HEK293T (cell line): Measurements from ENCODE around the gene BCL7A.
A peak's percentile ranks its signal among the peaks of the same experiment; 100 is the strongest.

Source experiments
- CTCF ChIA-PET: fragments of 350-600 bp; formaldehyde crosslinking; extraction: SDS; loops from one replicate; lab custom pipeline; 2021; ENCODE audit warnings: antibody characterized with exemption, inconsistent platforms; lab: Yijun Ruan, JAX
- POLR2A ChIA-PET: fragments of 350-600 bp; formaldehyde crosslinking; extraction: SDS; loops from one replicate; lab custom pipeline; 2020; ENCODE audit warnings: antibody characterized with exemption, inconsistent platforms; lab: Yijun Ruan, JAX
- DNase-seq: peaks from one replicate; pipeline ENCODE4 v3.0.0; 2012; ENCODE audit warnings: mixed read lengths; ENCODE audit errors: extremely low spot score
- ARNT ChIP-seq: fragments of 450-650 bp; IDR thresholded peaks from 2 replicates; pipeline ENCODE4 v1.6.1; 2017; ENCODE audit warnings: mild to moderate bottlenecking
- BHLHE40 ChIP-seq: fragments of 450-650 bp; IDR thresholded peaks from 2 replicates; pipeline ENCODE4 v1.6.1; 2016; ENCODE audit warnings: mild to moderate bottlenecking, moderate library complexity, borderline replicate concordance
- CTBP1 ChIP-seq: fragments of 450-650 bp; IDR thresholded peaks from 2 replicates; pipeline ENCODE4 v1.6.1; 2016; ENCODE audit warnings: borderline replicate concordance
- ELF4 ChIP-seq: fragments of 450-650 bp; IDR thresholded peaks from 2 replicates; pipeline ENCODE4 v1.6.1; 2017; ENCODE audit warnings: antibody characterized with exemption
- FOXA1 ChIP-seq: fragments of 450-650 bp; IDR thresholded peaks from 2 replicates; pipeline ENCODE4 v1.6.1; 2016; ENCODE audit warnings: mild to moderate bottlenecking
- FOXK2 ChIP-seq: fragments of 450-650 bp; IDR thresholded peaks from 2 replicates; pipeline ENCODE4 v1.6.1; 2016; ENCODE audit warnings: mild to moderate bottlenecking
- FOXM1 ChIP-seq: fragments of 450-650 bp; IDR thresholded peaks from 2 replicates; pipeline ENCODE4 v1.6.1; 2017; ENCODE audit warnings: mild to moderate bottlenecking, borderline replicate concordance
- HDGF ChIP-seq: fragments of 450-650 bp; IDR thresholded peaks from 2 replicates; pipeline ENCODE4 v1.6.1; 2017; ENCODE audit warnings: antibody characterized with exemption, borderline replicate concordance
- L3MBTL2 ChIP-seq: fragments of 450-650 bp; conservative IDR thresholded peaks from 2 replicates; pipeline ENCODE4 v1.6.1; 2016; ENCODE audit warnings: mild to moderate bottlenecking
- LEF1 ChIP-seq: fragments of 450-650 bp; IDR thresholded peaks from 2 replicates; pipeline ENCODE4 v1.6.1; 2017; ENCODE audit warnings: mild to moderate bottlenecking, borderline replicate concordance
- NFRKB ChIP-seq: fragments of 450-650 bp; IDR thresholded peaks from 2 replicates; pipeline ENCODE4 v1.6.1; 2016; ENCODE audit warnings: mild to moderate bottlenecking, moderate library complexity
- PKNOX1 ChIP-seq: fragments of 450-650 bp; IDR thresholded peaks from 2 replicates; pipeline ENCODE4 v1.6.1; 2016
- SP1 ChIP-seq: fragments of 450-650 bp; IDR thresholded peaks from 2 replicates; pipeline ENCODE4 v1.6.1; 2017
- SUZ12 ChIP-seq: fragments of 450-650 bp; IDR thresholded peaks from 2 replicates; pipeline ENCODE4 v1.6.1; 2016; ENCODE audit warnings: mild to moderate bottlenecking
- TARDBP ChIP-seq: fragments of 450-650 bp; IDR thresholded peaks from 2 replicates; pipeline ENCODE4 v1.6.1; 2016
- ZNF384 ChIP-seq: fragments of 450-650 bp; IDR thresholded peaks from 2 replicates; pipeline ENCODE4 v1.6.1; 2016

Gene BCL7A

GRCh38 chr12:121990114-121990647, 31.5 kb upstream of the BCL7A start:
- POLR2A ChIA-PET: no interaction called here
- DNase-seq: no peak
- no peak for TF ChIP-seq ARNT
- no peak for TF ChIP-seq FOXA1
- no peak for TF ChIP-seq L3MBTL2
- no peak for TF ChIP-seq LEF1
- TF ChIP-seq CTBP1: no peak
- CTCF ChIA-PET: no interaction called here

GRCh38 chr12:121990692-121991603, 30.7 kb upstream of the BCL7A start:
- CTCF ChIA-PET: interaction anchor here (0.6 kb wide), 1 partner anchor 38 kb away, joined by 3 read pairs; no protein-coding TSS in a partner anchor
- DNase-seq: no peak
- POLR2A ChIA-PET: interaction anchor here (0.8 kb wide), 1 partner anchor 13 kb away, joined by 3 read pairs; no protein-coding TSS in a partner anchor
- TF ChIP-seq TARDBP (no peak), FOXM1 (no peak), LEF1 (no peak), ELF4 (no peak), BHLHE40 (no peak), L3MBTL2 (no peak), ARNT (no peak), FOXA1 (no peak), NFRKB (no peak), ZNF384 (no peak), SUZ12 (no peak), CTBP1 (no peak), HDGF (no peak), FOXK2 (no peak), PKNOX1 (no peak)

- POLR2A ChIA-PET: interaction anchor here (0.6 to 1.0 kb wide), 3 partner anchors 12 to 774 kb away, joined by 3 to 5 read pairs (median 4); partner anchors contain the start of gene BCL7A
Measured at GRCh38 chr12:121992059-121992879, 29.4 kb upstream of the BCL7A start.

GRCh38 chr12:121996050-121996944, 25.4 kb upstream of the BCL7A start:
- TF ChIP-seq SP1 (no peak), SUZ12 (no peak)
- POLR2A ChIA-PET: no interaction called here
- CTCF ChIA-PET: interaction anchor here (0.6 kb wide), 1 partner anchor 37 kb away, joined by 3 read pairs; no protein-coding TSS in a partner anchor
- no peak for DNase-seq

More at GRCh38 chr12:121992059-121992879, 29.4 kb upstream of the BCL7A start:
- TF ChIP-seq SP1: no peak
- TF ChIP-seq FOXA1: no peak
- TF ChIP-seq FOXM1: no peak
- TF ChIP-seq HDGF: no peak
- no peak for TF ChIP-seq L3MBTL2
- no peak for TF ChIP-seq PKNOX1
- TF ChIP-seq ELF4: no peak
- TF ChIP-seq NFRKB: no peak
- no peak for TF ChIP-seq CTBP1
- no peak for TF ChIP-seq LEF1
- no peak for TF ChIP-seq TARDBP
- TF ChIP-seq ZNF384: no peak
- CTCF ChIA-PET: no interaction called here
- DNase-seq: no peak

- 0 out of 2 replicates have a peak, but pooled peaks have one; percentile 17 for TF ChIP-seq ZNF384
- TF ChIP-seq ELF4: no peak
- DNase-seq: no peak
- ChIA-PET POLR2A (no interaction called here), CTCF (no interaction called here)
Measured at GRCh38 chr12:121996945-121997612, 24.6 kb upstream of the BCL7A start.
